OCI-LY1 (cell line): ENCODE data around the gene MAPK7.

Source experiments
- H2AFZ ChIP-seq: fragments of 200-600 bp; sonication (generic), shearing (Covaris generic); 2 replicates; pipeline ENCODE4 v1.6.0; 2014; ENCODE audit warnings: antibody characterized with exemption, mild to moderate bottlenecking, low read length
- H3F3A ChIP-seq: fragments of 200-600 bp; sonication (generic), shearing (Covaris generic); 2 replicates; pipeline ENCODE4 v1.6.0; 2014; ENCODE audit warnings: mild to moderate bottlenecking, antibody characterized with exemption, low read length, moderate library complexity; ENCODE audit not compliant: insufficient read depth
- H3K27ac ChIP-seq: fragments of 200-600 bp; sonication (generic); 2 replicates; pipeline ENCODE4 v1.5.1; 2014; ENCODE audit warnings: low read length, mixed run types, mild to moderate bottlenecking, low read depth; ENCODE audit not compliant: poor library complexity, severe bottlenecking
- H3K27me3 ChIP-seq: fragments of 200-600 bp; sonication (generic); 2 replicates; pipeline ENCODE4 v1.6.0; 2014; ENCODE audit warnings: antibody characterized with exemption, mild to moderate bottlenecking, low read length, moderate library complexity; ENCODE audit not compliant: insufficient read depth
- H3K36me3 ChIP-seq: fragments of 200-600 bp; sonication (generic); 2 replicates; pipeline ENCODE4 v1.6.1; 2014; ENCODE audit warnings: mild to moderate bottlenecking, antibody characterized with exemption, low read length, moderate library complexity, mixed read lengths; ENCODE audit not compliant: insufficient read depth
- H3K4me1 ChIP-seq: fragments of 200-600 bp; sonication (generic); 2 replicates; pipeline ENCODE4 v1.5.1; 2014; ENCODE audit warnings: mild to moderate bottlenecking, low read length, moderate library complexity; ENCODE audit not compliant: insufficient read depth, severe bottlenecking
- H3K4me2 ChIP-seq: fragments of 200-600 bp; sonication (generic), shearing (Covaris generic); 2 replicates; pipeline ENCODE4 v1.6.1; 2014; ENCODE audit warnings: low read length
- H3K4me3 ChIP-seq: fragments of 200-600 bp; sonication (generic); 2 replicates; pipeline ENCODE4 v1.5.1; 2014; ENCODE audit warnings: low read length, low read depth, mild to moderate bottlenecking, mixed read lengths; ENCODE audit not compliant: poor library complexity, severe bottlenecking
- H3K79me2 ChIP-seq: fragments of 200-600 bp; shearing (Covaris generic); 2 replicates; pipeline ENCODE4 v1.6.1; 2016; ENCODE audit warnings: mixed run types, low read length, mixed read lengths; ENCODE audit not compliant: insufficient read depth
- H3K9ac ChIP-seq: fragments of 200-600 bp; sonication (generic), shearing (Covaris generic); 2 replicates; pipeline ENCODE4 v1.6.1; 2014; ENCODE audit warnings: mild to moderate bottlenecking, low read length, mixed read lengths
- H3K9me2 ChIP-seq: fragments of 200-600 bp; sonication (generic), shearing (Covaris generic); 2 replicates; pipeline ENCODE4 v1.6.1; 2014; ENCODE audit warnings: low read depth, mild to moderate bottlenecking, low read length, mixed read lengths
- H3K9me3 ChIP-seq: fragments of 200-600 bp; shearing (Covaris generic); 2 replicates; pipeline ENCODE4 v1.6.1; 2014; ENCODE audit warnings: low read length, mixed read lengths
- H4K20me1 ChIP-seq: fragments of 200-600 bp; sonication (generic), shearing (Covaris generic); 2 replicates; pipeline ENCODE4 v1.6.0; 2016; ENCODE audit warnings: mild to moderate bottlenecking, low read length; ENCODE audit not compliant: insufficient read depth
- EZH2 ChIP-seq: fragments of 200-600 bp; sonication (generic), shearing (Covaris generic); IDR thresholded peaks from 2 replicates; pipeline ENCODE4 v1.8.0; 2017; ENCODE audit warnings: borderline replicate concordance, mixed run types, mild to moderate bottlenecking, antibody characterized with exemption, low read length, moderate library complexity, mixed read lengths
- TF ChIP-seq, protein P1 (sequence below): fragments of 200-600 bp; sonication (generic), shearing (Covaris generic); IDR thresholded peaks from 2 replicates; pipeline ENCODE4 v1.5.1; 2017; ENCODE audit warnings: mild to moderate bottlenecking, antibody characterized with exemption, low read length, moderate library complexity, mixed read lengths

The MAPK7 gene

DNA sequence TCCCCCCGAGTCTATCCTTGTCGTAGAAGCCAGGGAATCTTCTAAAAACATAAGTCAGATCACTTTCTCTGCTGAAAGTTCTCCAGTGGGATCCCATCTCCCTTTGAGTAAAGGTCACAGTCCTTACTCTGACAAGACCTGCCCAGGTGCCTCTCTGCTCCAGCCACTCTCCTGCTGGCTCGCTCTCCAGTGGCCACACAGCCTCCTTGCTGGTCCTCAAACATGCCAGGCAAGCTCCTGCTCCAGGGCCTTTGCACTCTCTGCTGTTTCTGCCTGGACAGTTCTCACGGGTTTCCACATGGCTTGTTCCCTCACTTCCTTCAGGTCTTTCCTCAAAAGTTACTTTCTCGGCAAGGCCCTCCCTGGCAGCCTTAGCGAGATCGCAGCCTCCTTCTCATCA, 19.1 kb upstream of the MAPK7 start:
- H3F3A ChIP-seq = no peaks in the 10 kb centered on the region
- no peaks in the 10 kb centered on the region for H3K79me2 ChIP-seq
- no peak overlapping the region for H2AFZ ChIP-seq
- no peak overlapping the region for H3K27ac ChIP-seq
- no peak overlapping the region for H3K4me3 ChIP-seq
- no peak for TF ChIP-seq EZH2
- TF ChIP-seq, protein P1, sequence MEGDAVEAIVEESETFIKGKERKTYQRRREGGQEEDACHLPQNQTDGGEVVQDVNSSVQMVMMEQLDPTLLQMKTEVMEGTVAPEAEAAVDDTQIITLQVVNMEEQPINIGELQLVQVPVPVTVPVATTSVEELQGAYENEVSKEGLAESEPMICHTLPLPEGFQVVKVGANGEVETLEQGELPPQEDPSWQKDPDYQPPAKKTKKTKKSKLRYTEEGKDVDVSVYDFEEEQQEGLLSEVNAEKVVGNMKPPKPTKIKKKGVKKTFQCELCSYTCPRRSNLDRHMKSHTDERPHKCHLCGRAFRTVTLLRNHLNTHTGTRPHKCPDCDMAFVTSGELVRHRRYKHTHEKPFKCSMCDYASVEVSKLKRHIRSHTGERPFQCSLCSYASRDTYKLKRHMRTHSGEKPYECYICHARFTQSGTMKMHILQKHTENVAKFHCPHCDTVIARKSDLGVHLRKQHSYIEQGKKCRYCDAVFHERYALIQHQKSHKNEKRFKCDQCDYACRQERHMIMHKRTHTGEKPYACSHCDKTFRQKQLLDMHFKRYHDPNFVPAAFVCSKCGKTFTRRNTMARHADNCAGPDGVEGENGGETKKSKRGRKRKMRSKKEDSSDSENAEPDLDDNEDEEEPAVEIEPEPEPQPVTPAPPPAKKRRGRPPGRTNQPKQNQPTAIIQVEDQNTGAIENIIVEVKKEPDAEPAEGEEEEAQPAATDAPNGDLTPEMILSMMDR = no peak
- H3K9ac ChIP-seq = no peak overlapping the region
- peaks cover 12% of the 10 kb centered on the region for H3K4me1 ChIP-seq
- no peaks in the 10 kb centered on the region for H3K9me3 ChIP-seq
- no peaks in the 10 kb centered on the region for H3K9me2 ChIP-seq
- H3K36me3 ChIP-seq = no peaks in the 10 kb centered on the region; the same call in 1 of the 2 replicates
- no peak overlapping the region for H3K4me2 ChIP-seq
- H4K20me1 ChIP-seq = no peaks in the 10 kb centered on the region
- no peaks in the 10 kb centered on the region; the same call in 1 of the 2 replicates for H3K27me3 ChIP-seq

DNA sequence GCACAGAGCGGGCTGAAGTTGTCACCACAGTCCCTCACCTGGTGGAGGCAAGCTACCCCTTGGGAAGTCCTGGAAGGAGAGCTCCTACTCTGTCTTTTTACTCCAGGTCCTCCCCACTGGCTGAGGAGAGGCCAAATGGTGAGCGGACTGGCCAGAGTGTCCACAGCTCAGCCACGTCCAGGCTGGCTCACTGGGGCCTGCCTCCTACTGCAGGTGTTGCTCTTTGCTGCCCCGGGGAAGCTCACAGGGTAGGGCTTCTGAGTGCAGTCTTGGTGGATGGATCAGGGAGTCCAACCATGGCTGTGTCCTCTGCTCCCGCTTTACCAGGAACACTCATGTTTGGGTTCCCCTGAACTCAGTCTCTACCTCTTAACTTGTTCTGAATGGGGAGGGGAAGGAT, 18.4 kb upstream of the MAPK7 start:
- H3K27ac ChIP-seq = no peak overlapping the region

DNA sequence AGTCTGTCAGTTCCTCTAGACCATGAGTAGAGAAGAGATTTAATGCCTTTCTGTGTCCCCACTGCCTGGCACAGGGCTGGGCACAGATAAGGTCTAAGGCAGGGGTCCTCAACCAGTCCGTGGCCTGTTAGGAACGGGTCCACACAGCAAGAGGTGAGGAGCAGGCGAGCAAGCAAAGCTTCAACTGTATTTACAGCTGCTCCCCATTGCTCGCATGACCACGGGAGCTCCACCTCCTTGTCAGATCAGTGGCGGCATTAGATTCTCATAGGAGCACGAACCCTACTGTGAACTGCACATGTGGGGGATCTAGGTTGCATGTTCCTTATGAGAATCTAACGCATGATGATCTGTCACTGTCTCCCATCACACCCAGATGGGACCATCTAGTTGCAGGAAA, 17.5 kb upstream of the MAPK7 start:
- Histone ChIP-seq H3K4me2 (no peak overlapping the region), H3F3A (no peaks in the 10 kb centered on the region), H3K36me3 (no peaks in the 10 kb centered on the region; the same call in 1 of the 2 replicates), H3K4me3 (no peak overlapping the region), H3K79me2 (no peaks in the 10 kb centered on the region), H3K9me3 (no peaks in the 10 kb centered on the region), H4K20me1 (no peaks in the 10 kb centered on the region), H3K27me3 (no peaks in the 10 kb centered on the region; the same call in 1 of the 2 replicates), H3K4me1 (peaks cover 12% of the 10 kb centered on the region), H2AFZ (no peak overlapping the region), H3K9ac (no peak overlapping the region), H3K9me2 (no peaks in the 10 kb centered on the region), H3K27ac (no peak overlapping the region)
- TF ChIP-seq, protein P1 = no peak
- no peak for TF ChIP-seq EZH2

More for the DNA sequence above, 18.4 kb upstream of the MAPK7 start:
- peaks cover 12% of the 10 kb centered on the region for H3K4me1 ChIP-seq
- no peaks in the 10 kb centered on the region for H4K20me1 ChIP-seq
- no peaks in the 10 kb centered on the region for H3K9me2 ChIP-seq
- TF ChIP-seq, protein P1 = no peak
- no peak for TF ChIP-seq EZH2
- H3K9ac ChIP-seq = no peak overlapping the region
- H3K27me3 ChIP-seq = no peaks in the 10 kb centered on the region; the same call in 1 of the 2 replicates
- no peak overlapping the region for H3K4me2 ChIP-seq
- no peak overlapping the region for H3K4me3 ChIP-seq
- no peaks in the 10 kb centered on the region for H3F3A ChIP-seq
- H3K36me3 ChIP-seq = no peaks in the 10 kb centered on the region; the same call in 1 of the 2 replicates
- H2AFZ ChIP-seq = no peak overlapping the region
- no peaks in the 10 kb centered on the region for H3K79me2 ChIP-seq
- no peaks in the 10 kb centered on the region for H3K9me3 ChIP-seq
